ENCODE results near the gene ZNF19. TPM values are rescaled to one million over a fixed set of nuclear protein-coding genes. Genes with fewer than 3 reads are reported as not detected.

ZNF19 gene
- total RNA-seq, 4 donors from 2014 or later, result 3.0 to 9.5 (median 5.9) TPM

DNA sequence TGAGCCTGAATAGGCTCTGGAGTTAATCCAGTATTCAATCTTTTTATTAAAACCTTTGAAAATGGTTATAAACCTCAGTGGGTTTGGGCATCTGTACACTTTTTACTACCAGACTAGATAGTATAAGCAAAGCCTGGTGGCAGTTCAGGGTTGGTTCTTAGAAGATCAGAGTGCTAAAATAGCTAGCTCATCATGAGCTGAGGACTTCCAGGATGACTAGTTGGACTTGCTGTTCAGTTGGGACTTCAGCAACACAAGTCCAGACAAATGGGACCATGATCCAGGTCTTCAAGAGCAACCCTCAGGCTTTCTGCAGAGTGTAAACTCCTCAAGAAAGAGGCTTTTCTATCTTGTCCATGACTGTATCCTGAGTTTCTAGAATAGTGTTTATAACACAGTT, 1.2 kb upstream of the ZNF19 start:
- ATAC-seq (ENCODE audit: low FRiP score), result no peak
- TF ChIP-seq, protein P1, sequence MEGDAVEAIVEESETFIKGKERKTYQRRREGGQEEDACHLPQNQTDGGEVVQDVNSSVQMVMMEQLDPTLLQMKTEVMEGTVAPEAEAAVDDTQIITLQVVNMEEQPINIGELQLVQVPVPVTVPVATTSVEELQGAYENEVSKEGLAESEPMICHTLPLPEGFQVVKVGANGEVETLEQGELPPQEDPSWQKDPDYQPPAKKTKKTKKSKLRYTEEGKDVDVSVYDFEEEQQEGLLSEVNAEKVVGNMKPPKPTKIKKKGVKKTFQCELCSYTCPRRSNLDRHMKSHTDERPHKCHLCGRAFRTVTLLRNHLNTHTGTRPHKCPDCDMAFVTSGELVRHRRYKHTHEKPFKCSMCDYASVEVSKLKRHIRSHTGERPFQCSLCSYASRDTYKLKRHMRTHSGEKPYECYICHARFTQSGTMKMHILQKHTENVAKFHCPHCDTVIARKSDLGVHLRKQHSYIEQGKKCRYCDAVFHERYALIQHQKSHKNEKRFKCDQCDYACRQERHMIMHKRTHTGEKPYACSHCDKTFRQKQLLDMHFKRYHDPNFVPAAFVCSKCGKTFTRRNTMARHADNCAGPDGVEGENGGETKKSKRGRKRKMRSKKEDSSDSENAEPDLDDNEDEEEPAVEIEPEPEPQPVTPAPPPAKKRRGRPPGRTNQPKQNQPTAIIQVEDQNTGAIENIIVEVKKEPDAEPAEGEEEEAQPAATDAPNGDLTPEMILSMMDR (IDR thresholded peaks at IDR 0.05), result no peak
- DNase-seq (ENCODE audit: low spot score), result no peak

DNA sequence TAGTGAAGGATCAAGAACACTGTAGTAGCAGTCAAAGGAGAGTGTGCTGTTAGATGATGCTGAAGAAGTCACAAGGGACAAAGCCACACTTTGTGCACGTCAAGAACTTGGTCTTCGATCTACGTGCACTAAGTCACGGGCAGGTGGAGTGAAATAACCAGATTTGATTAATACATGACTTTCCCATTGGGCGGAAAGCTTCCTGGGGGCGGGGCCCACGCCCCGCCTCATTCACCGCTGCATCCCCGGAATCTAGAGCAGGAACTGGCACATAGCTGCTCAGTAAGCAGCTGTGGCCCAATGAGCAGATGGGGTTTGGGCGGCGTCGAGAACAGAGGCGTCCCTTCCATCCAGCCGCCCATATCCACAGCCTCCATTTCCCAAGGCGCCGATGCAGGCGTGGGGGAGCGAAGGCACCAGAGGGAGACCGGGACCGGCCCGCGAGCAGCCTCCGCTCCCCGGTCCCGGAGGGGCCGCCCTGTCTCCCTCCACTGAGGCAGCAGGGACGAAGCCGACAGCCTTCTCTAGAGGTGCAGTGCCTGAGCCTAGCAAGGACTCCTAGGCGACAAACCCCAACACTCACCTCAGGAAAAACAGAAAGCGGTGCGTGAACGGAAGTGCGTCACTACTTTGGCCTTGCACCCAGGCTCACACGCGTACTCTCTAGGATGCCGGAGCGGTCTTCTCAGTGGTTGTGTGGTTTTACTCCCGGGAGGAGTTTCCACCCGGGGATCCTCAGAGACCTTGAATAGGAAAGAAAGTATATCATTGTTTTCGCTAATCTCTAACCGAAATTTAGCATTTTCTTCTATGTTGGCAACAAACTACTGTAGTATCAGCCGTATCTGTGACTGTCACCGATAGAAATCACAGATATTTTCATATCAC, 4.9 kb downstream of the ZNF19 start:
- peak; percentile 98 for ATAC-seq (ENCODE audit: low FRiP score)
- DNase-seq (ENCODE audit: low spot score), result peak; percentile 58
- TF ChIP-seq, protein P1 (IDR thresholded peaks at IDR 0.05), result no peak

DNA sequence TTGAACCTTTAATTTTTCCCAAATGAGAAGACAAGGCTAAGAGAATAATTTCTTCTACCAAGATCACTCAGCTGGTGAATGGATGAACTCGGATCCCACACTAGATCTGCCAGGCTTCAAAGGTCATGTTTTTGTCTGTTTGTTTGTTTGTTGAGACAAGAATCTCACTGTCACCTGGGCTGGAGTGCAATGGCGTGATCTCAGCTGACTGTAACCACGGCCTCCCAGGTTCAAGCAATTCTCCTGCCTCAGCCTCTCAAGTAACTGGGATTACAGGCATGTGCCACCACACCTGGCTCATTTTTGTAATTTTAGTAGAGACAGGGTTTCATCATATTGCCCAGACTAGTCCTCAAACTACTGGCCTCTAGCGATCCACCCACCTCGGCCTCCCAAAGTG, 6.6 kb downstream of the ZNF19 start:
- DNase-seq (ENCODE audit: low spot score) (no peak), ATAC-seq (ENCODE audit: low FRiP score) (no peak)
- TF ChIP-seq, protein P1 (IDR thresholded peaks at IDR 0.05), result no peak

DNA sequence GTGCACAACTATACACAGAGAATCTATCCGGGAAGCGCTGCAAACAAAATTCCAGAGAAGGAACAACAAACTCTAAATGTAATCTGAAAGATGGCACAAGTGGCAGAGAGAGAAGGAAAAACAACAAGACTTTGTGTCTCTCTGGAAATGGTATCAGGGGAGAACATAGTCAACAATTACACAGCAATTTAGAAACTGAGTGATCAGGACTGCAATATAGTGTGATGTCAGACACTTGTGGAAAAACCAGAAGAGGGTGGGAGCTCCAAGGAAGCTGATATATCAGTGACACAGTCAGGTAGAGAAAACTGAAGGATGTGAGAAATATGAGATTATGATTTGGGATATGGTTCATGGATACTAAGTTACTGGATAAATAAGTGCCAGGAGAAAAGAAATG, 8.2 kb downstream of the ZNF19 start:
- no peak for ATAC-seq (ENCODE audit: low FRiP score)
- TF ChIP-seq, protein P1 (IDR thresholded peaks at IDR 0.05), result no peak

DNA sequence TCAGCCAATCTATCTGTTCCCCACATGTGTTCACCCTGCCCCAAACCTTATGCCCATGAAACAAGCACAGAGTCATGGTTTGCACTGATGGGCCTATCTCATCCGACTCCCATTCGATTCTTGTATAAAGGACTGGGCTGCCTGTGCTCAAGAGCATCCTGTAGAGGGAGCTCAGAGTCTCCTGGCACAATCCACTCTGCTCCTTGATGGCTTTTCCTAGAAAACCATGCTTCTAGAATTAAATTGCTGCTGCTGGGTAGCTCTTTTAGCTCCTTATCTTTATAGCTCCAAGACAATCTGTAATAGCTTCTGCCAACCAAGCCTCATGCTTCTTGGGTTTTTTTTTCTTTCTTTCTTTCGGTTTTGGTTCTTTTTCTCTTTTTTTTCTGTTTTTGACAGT, 9.7 kb downstream of the ZNF19 start:
- DNase-seq (ENCODE audit: low spot score) (no peak), ATAC-seq (ENCODE audit: low FRiP score) (no peak)
- TF ChIP-seq, protein P1 (IDR thresholded peaks at IDR 0.05), result no peak

More for the DNA sequence above, 8.2 kb downstream of the ZNF19 start:
- DNase-seq (ENCODE audit: low spot score), result no peak

DNA sequence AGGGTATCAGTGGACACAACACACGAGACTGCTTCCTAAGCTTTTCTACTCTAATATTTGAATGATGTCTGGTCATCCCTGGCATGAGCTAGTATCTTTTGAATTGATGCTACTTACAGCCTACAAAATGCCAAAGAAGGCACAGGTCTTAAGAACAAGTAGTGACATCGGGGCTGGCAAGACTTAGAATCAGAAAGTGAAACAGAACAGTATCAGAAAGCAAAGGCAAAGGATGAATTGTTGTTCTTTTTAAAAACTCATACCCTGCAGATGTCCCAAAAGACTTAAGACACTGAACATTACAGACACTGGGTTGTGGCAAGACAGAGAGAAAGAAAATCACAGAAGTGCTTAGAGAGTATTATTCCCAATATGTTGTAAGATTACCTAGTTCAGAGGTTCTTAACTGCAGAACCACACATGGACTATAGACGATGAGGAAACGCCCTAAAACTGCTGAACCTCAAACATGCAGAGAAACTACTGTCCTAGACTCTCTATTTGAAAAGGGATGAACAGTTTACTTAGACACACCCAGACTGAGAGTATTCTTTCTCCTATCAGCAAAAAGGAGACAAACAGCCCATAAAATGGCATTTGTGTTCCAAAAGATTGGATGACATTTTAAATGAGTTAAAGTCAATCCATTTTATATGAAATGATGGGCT, 12.5 kb downstream of the ZNF19 start:
- DNase-seq (ENCODE audit: low spot score) (no peak), ATAC-seq (ENCODE audit: low FRiP score) (no peak)
- TF ChIP-seq, protein P1 (IDR thresholded peaks at IDR 0.05), result no peak
